Lung (tissue), 12 donors: Measurements from ENCODE around the gene EVI5L. TPM values are rescaled to one million over a fixed set of nuclear protein-coding genes. Genes with fewer than 3 reads are reported as not detected.

Source experiments
- ATAC-seq: fragments of 200-7000 bp; cut with Tn5 transposase; one replicate; pipeline ENCODE4 v1.9.1; 2020; ENCODE audit warnings: moderate number of reproducible peaks; ENCODE audit not compliant: insufficient read depth, low FRiP score
- DNase-seq, 3 donors: peaks; one replicate each; pipeline ENCODE4 v3.0.0-alpha.2; 2013 to 2017
- H3K27ac ChIP-seq, 2 donors: one replicate each; pipeline ENCODE4 v1.5.1; 2013; ENCODE audit warnings: mild to moderate bottlenecking in 2 of 2, moderate library complexity in 2 of 2, control low read depth in 1 of 2, inconsistent platforms in 1 of 2, low read depth in 1 of 2, low read length in 1 of 2
- H3K27me3 ChIP-seq, 3 donors: one replicate each; pipeline ENCODE4 v1.5.1; 2013; ENCODE audit warnings: low read length in 2 of 3; ENCODE audit not compliant: control insufficient read depth in 3 of 3, insufficient read depth in 3 of 3
- H3K36me3 ChIP-seq, 4 donors: one replicate each; pipeline ENCODE4 v1.5.1; 2013; ENCODE audit warnings: low read length in 4 of 4, mild to moderate bottlenecking in 1 of 4, moderate library complexity in 1 of 4; ENCODE audit not compliant: control insufficient read depth in 4 of 4, insufficient read depth in 4 of 4
- H3K4me1 ChIP-seq, 5 donors: one replicate each; pipeline ENCODE4 v1.5.1; 2013; ENCODE audit warnings: low read length in 5 of 5, mild to moderate bottlenecking in 2 of 5, moderate library complexity in 1 of 5; ENCODE audit not compliant: control insufficient read depth in 5 of 5, insufficient read depth in 5 of 5
- H3K4me3 ChIP-seq: one replicate; pipeline ENCODE4 v1.5.1; 2013; ENCODE audit warnings: mild to moderate bottlenecking, control low read depth, moderate library complexity
- H3K9ac ChIP-seq, 2 donors: one replicate each; pipeline ENCODE4 v1.5.1; 2013; ENCODE audit warnings: low read length in 2 of 2, control low read depth in 1 of 2; ENCODE audit not compliant: insufficient read depth in 1 of 2
- H3K9me3 ChIP-seq, 4 donors: one replicate each; pipeline ENCODE4 v1.5.1; 2013; ENCODE audit warnings: low read length in 3 of 4, mild to moderate bottlenecking in 1 of 4, moderate library complexity in 1 of 4; ENCODE audit not compliant: control insufficient read depth in 4 of 4, insufficient read depth in 3 of 4
- WGBS, 2 donors: extraction: QIAGEN DNeasy Blood & Tissue Kit; methylation state at CpG; one replicate each; pipeline ENCODE4 v1.1.7; 2013; 5-methylcytosine and 5-hydroxymethylcytosine counted together
- polyA plus RNA-seq, 2 donors: library from polyadenylated mRNA; stranded (reverse); fragments of 200-250 nt; gene quantifications; one replicate each; pipeline ENCODE4 v1.2.1, GENCODE V29; 2013
- total RNA-seq, 2 donors: library from RNA; depleted of rRNA in 1 of 2; stranded (reverse); fragments of >200 nt in 1 of 2; gene quantifications; one replicate each; pipeline ENCODE4 v1.2.1, GENCODE V29; 2014 to 2021
- TF ChIP-seq, protein P1 (sequence below): IDR thresholded peaks from 2 replicates; pipeline ENCODE4 v1.5.1; 2012; ENCODE audit warnings: mild to moderate bottlenecking; ENCODE audit errors: control extremely low read depth, extremely low read depth
- donor health status: control.
- donor health status: control.
- donor health status: Bipolar disorder and iron deficiency.
- donor health status: healthy.
- donor health status: DM: yes; HTN: yes; CAD: no.

The EVI5L gene
- total and polyA plus RNA-seq, 4 donors, result 10.7 to 18.6 (median 12.6) TPM

DNA sequence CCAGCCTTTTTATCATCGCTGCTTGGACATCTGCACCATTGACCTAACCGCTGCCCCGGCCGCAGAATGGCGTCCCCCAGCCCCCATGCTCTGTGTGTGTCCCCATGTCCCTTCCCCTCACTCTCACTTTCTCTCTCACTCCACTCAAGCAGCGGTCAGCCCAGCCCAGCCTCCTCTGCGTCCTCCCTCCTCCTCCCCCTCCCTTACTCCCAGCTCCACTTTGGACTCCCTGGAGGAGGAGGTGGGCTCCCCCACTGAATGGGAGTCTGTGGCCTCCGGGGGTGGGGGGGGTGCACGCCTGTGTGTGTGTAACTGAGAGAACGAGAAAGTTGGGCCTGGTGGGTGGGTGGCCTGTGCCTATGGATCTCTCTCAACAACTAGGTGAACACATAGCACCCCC, 75.8 kb downstream of the EVI5L start:
- Histone ChIP-seq H3K4me1 (peaks cover 0 to 22% (median 6%) of the 10 kb centered on the region in 5 donors), H3K9me3 (peaks cover 0 to 9% (median 0%) of the 10 kb centered on the region in 4 donors), H3K4me3 (no peak overlapping the region), H3K36me3 (peaks cover 5 to 32% (median 8%) of the 10 kb centered on the region in 4 donors), H3K9ac (no peak overlapping the region), H3K27me3 (no peaks in the 10 kb centered on the region), H3K27ac (no peak overlapping the region)
- no peak for ATAC-seq
- DNase-seq, result no peak
- TF ChIP-seq, protein P1, sequence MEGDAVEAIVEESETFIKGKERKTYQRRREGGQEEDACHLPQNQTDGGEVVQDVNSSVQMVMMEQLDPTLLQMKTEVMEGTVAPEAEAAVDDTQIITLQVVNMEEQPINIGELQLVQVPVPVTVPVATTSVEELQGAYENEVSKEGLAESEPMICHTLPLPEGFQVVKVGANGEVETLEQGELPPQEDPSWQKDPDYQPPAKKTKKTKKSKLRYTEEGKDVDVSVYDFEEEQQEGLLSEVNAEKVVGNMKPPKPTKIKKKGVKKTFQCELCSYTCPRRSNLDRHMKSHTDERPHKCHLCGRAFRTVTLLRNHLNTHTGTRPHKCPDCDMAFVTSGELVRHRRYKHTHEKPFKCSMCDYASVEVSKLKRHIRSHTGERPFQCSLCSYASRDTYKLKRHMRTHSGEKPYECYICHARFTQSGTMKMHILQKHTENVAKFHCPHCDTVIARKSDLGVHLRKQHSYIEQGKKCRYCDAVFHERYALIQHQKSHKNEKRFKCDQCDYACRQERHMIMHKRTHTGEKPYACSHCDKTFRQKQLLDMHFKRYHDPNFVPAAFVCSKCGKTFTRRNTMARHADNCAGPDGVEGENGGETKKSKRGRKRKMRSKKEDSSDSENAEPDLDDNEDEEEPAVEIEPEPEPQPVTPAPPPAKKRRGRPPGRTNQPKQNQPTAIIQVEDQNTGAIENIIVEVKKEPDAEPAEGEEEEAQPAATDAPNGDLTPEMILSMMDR, result no peak
- WGBS, 2 donors, result 82 to 88% methylated on average over 10 of the region's 10 CpGs

DNA sequence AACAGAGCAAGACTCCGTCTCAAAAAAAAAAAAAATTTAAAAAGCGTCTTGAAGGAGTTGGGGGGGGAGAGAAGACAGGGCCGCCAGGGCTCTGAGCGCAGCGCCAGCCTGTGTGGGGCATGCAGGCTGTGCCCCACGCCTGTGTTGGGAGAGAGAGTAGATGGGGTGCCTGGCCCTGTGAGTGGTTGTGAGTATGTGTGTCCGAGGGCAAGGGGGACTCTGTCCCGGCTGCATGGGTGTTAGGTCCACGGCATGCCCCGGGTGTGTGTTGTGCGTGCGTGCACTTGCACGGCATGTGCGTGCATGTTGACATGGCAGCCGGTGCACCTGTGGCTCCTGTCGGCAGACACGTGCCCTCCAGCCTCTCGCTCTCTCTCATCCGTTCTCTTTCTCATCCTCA, 77.1 kb downstream of the EVI5L start:
- Histone ChIP-seq H3K36me3 (peaks cover 8 to 45% (median 10%) of the 10 kb centered on the region in 4 donors), H3K27ac (no peak overlapping the region), H3K9ac (no peak overlapping the region), H3K9me3 (peaks cover 0 to 11% (median 0%) of the 10 kb centered on the region in 4 donors), H3K4me1 (peaks cover 0 to 22% (median 6%) of the 10 kb centered on the region in 5 donors), H3K4me3 (no peak overlapping the region), H3K27me3 (no peaks in the 10 kb centered on the region)
- 94% methylated on average over 19 of the region's 19 CpGs for WGBS, 2 donors
- DNase-seq, result no peak
- ATAC-seq, result no peak
- TF ChIP-seq, protein P1, result no peak

DNA sequence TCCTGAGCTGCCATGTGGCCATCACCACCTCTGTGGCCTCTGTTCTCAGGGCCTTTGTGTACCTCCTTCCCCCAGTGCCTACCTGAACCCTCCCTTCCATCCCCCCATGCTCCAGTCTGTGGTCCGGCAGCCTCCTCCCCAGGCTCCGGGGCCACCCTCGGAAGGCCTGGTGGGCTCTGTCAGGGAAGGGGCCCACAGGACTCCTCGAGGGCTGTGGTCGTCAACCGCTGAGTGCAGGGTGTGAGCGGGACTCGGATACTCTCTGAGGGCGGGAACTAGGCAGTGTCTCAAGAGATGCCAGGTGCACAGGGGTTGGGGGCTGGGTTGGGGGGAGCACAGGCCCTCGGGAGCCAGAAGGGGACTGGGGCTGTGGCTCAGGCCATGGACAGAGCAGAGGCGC, 77.5 kb downstream of the EVI5L start:
- TF ChIP-seq, protein P1, result no peak
- no peak overlapping the region for H3K27ac ChIP-seq
- peaks cover 9 to 48% (median 11%) of the 10 kb centered on the region in 4 donors for H3K36me3 ChIP-seq
- H3K4me3 ChIP-seq, result no peak overlapping the region
- WGBS, 2 donors, result 90 to 96% methylated on average over 11 of the region's 11 CpGs
- no peaks in the 10 kb centered on the region for H3K27me3 ChIP-seq
- H3K4me1 ChIP-seq, result peaks cover 0 to 22% (median 6%) of the 10 kb centered on the region in 5 donors
- no peak for DNase-seq
- no peak for ATAC-seq
- peaks cover 0 to 13% (median 0%) of the 10 kb centered on the region in 4 donors for H3K9me3 ChIP-seq
- H3K9ac ChIP-seq, result no peak overlapping the region

DNA sequence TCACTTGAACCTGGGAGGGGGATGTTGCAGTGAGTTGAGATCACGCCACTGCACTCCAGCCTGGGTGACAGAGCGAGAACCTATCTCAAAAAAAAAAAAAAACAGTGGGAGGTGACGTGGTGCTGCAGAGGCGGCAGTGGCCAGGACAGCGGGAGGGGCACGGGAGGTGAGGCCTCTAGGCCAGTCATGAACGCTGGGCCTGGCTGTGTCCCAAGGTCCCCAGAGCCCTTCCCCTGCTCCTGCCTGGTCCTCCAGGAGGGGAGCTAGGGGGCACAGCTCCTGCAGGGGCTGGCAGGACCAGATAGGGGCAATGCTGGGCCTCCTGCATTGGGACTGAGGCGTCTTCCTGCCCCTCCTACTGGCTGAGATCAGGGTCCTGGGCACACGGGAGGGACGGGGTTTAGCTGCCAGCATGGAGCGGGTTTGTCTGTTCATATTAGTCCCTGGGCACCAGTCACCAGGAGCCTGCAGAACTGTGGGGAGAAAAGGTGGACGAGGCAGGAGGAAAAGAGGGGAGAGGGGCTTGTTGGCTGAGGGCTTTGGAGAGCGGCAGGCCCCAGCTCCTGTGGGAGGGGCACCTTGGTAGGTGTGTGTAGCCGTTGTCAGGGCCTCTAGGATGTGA, 78.2 kb downstream of the EVI5L start:
- Histone ChIP-seq H3K36me3 (peaks cover 9 to 54% (median 11%) of the 10 kb centered on the region in 4 donors), H3K27ac (no peak overlapping the region), H3K4me1 (peaks cover 0 to 22% (median 6%) of the 10 kb centered on the region in 5 donors), H3K4me3 (no peak overlapping the region), H3K27me3 (no peaks in the 10 kb centered on the region), H3K9ac (no peak overlapping the region), H3K9me3 (peaks cover 0 to 17% (median 0%) of the 10 kb centered on the region in 4 donors)
- 87% methylated on average over 13 to 14 of the region's 14 CpGs for WGBS, 2 donors
- DNase-seq, result no peak
- TF ChIP-seq, protein P1, result no peak
- no peak for ATAC-seq
